Panc1 (cell line): Measurements from ENCODE around the gene PHF2. TPM values are rescaled to one million over a fixed set of nuclear protein-coding genes. Genes with fewer than 3 reads are reported as not detected.

Source experiments
- ATAC-seq: fragments of 200-7000 bp; cut with Tn5 transposase; 2 replicates; pipeline ENCODE4 v1.9.1; 2020; ENCODE audit warnings: mild to moderate bottlenecking, moderate library complexity
- BruUV-seq: library from RNA; stranded (reverse); fragments of 400-500 nt; replicated peaks from 2 replicates; lab custom pipeline; 2021; lab: Mats Ljungman, UMichigan
- CTCF ChIA-PET: fragments of 300-600 bp; sonication (Branson Sonifier 250); formaldehyde crosslinking; loops from one replicate; lab custom pipeline; 2022; ENCODE audit warnings: antibody characterized with exemption; lab: Charles Lee
- POLR2A ChIA-PET: fragments of 300-600 bp; sonication (Branson Sonifier 250); formaldehyde crosslinking; loops from one replicate; lab custom pipeline; 2022; ENCODE audit warnings: antibody characterized with exemption; lab: Charles Lee
- DNase-seq: peaks from one replicate; pipeline ENCODE4 v3.0.0-alpha.2; 2010; ENCODE audit warnings: low read depth, low spot score
- H3K27ac ChIP-seq: 2 replicates; pipeline ENCODE4 v1.5.1; 2011; ENCODE audit warnings: mild to moderate bottlenecking, low read length, inconsistent platforms
- H3K27me3 ChIP-seq: fragments of 200-500 bp; sonication (Bioruptor generic); 2 replicates; pipeline ENCODE4 v1.6.0; 2014; ENCODE audit warnings: low read length, inconsistent platforms; ENCODE audit not compliant: control insufficient read depth, insufficient read depth
- H3K36me3 ChIP-seq: fragments of 200-500 bp; sonication (Bioruptor generic); 2 replicates; pipeline ENCODE4 v1.5.1; 2014; ENCODE audit warnings: inconsistent platforms, mild to moderate bottlenecking, low read length, moderate library complexity; ENCODE audit not compliant: control insufficient read depth, insufficient read depth
- H3K4me1 ChIP-seq: 2 replicates; pipeline ENCODE4 v1.5.1; 2011; ENCODE audit warnings: inconsistent platforms, mild to moderate bottlenecking, low read length, moderate library complexity; ENCODE audit not compliant: control insufficient read depth, insufficient read depth
- H3K4me3 ChIP-seq, 2 experiments: 2 replicates each; pipeline ENCODE4 v1.5.1; 2011 to 2012; ENCODE audit warnings: low read depth in 2 of 2, low read length in 2 of 2, mild to moderate bottlenecking in 2 of 2, inconsistent platforms in 1 of 2, moderate library complexity in 1 of 2
- H3K9me3 ChIP-seq: fragments of 200-500 bp; sonication (Bioruptor generic); 2 replicates; pipeline ENCODE4 v1.5.1; 2014; ENCODE audit warnings: low read depth, mild to moderate bottlenecking, inconsistent platforms, low read length, moderate library complexity; ENCODE audit not compliant: control insufficient read depth, insufficient read depth
- CTCF ChIP-seq: fragments of 450-650 bp; IDR thresholded peaks from 2 replicates; pipeline ENCODE4 v1.5.1; 2017; ENCODE audit warnings: mild to moderate bottlenecking
- POLR2AphosphoS5 ChIP-seq: IDR thresholded peaks from 2 replicates; pipeline ENCODE4 v1.6.1; 2012; ENCODE audit warnings: mild to moderate bottlenecking, low read depth, low read length, moderate library complexity
- REST ChIP-seq, 2 experiments: IDR thresholded peaks; 2 replicates each; pipeline ENCODE4 v1.6.1; 2011 to 2012; ENCODE audit warnings: low read depth in 2 of 2, control low read depth in 1 of 2, low read length in 1 of 2, mild to moderate bottlenecking in 1 of 2, moderate library complexity in 1 of 2; ENCODE audit not compliant: insufficient read depth in 1 of 2
- SIN3A ChIP-seq: IDR thresholded peaks from 2 replicates; pipeline ENCODE4 v1.6.1; 2012; ENCODE audit warnings: low read depth, mild to moderate bottlenecking, low read length, moderate library complexity, borderline replicate concordance; ENCODE audit not compliant: insufficient read depth
- TCF7L2 ChIP-seq: IDR thresholded peaks from 2 replicates; pipeline ENCODE4 v1.6.1; 2011; ENCODE audit warnings: mild to moderate bottlenecking, low read depth, low read length, inconsistent platforms
- in situ Hi-C: cut with HindIII; loops from 2 replicates; pipeline ENCODE4 v1.10.0; 2016; ENCODE audit warnings: low sequenced_read_pairs, low pct_unique_long_range_greater_than_20kb
- intact Hi-C: fragments of 100-400 bp; cut with micrococcal nuclease; formaldehyde crosslinking; loops from one replicate; pipeline ENCODE4 v1.10.0; 2022; ENCODE audit not compliant: unreplicated experiment
- total RNA-seq: library from RNA; stranded (reverse); gene quantifications from one replicate; pipeline ENCODE4 v1.2.1, GENCODE V29; 2021; ENCODE audit not compliant: unreplicated experiment

Gene PHF2
- total RNA-seq, 1 experiment from 2014 or later = 16.6 TPM

- no peak for DNase-seq
- intact Hi-C loops = no loop called here
- Histone ChIP-seq H3K27me3 (no peaks in the 10 kb centered on the region), H3K27ac (no peak overlapping the region), H3K36me3 (no peaks in the 10 kb centered on the region), H3K9me3 (no peaks in the 10 kb centered on the region), H3K4me3 (no peak overlapping the region), H3K4me1 (no peaks in the 10 kb centered on the region)
- CTCF ChIA-PET = no interaction called here
- no peak for TF ChIP-seq POLR2AphosphoS5
- TF ChIP-seq REST (IDR thresholded peaks at IDR 0.05; ENCODE audit: insufficient read depth in 1 of 2, low read depth in 2 of 2, low read length in 1 of 2) = no peak
- no peak for TF ChIP-seq CTCF
- TF ChIP-seq SIN3A = no peak
- TF ChIP-seq TCF7L2 = no peak
- POLR2A ChIA-PET = no interaction called here
- BruUV-seq = no TSS peak
- ATAC-seq = no peak
- in situ Hi-C loops = no loop called here
Measured at GRCh38 chr9:93662016-93662638, 85.7 kb downstream of the PHF2 start.

GRCh38 chr9:93662952-93663572 is 86.7 kb downstream of the PHF2 start:
- ATAC-seq (no peak), DNase-seq (no peak)
- TF ChIP-seq POLR2AphosphoS5 = no peak
- TF ChIP-seq REST (IDR thresholded peaks at IDR 0.05; ENCODE audit: insufficient read depth in 1 of 2, low read depth in 2 of 2, low read length in 1 of 2) = no peak
- TF ChIP-seq CTCF = no peak
- no peak for TF ChIP-seq SIN3A
- TF ChIP-seq TCF7L2 = no peak
- intact Hi-C loops (no loop called here), in situ Hi-C loops (no loop called here)
- ChIA-PET CTCF (no interaction called here), POLR2A (no interaction called here)
- H3K27ac ChIP-seq = no peak overlapping the region
- H3K4me3 ChIP-seq = no peak overlapping the region
- no peaks in the 10 kb centered on the region for H3K27me3 ChIP-seq
- no TSS peak for BruUV-seq
- no peaks in the 10 kb centered on the region for H3K4me1 ChIP-seq
- H3K36me3 ChIP-seq = no peaks in the 10 kb centered on the region
- no peaks in the 10 kb centered on the region for H3K9me3 ChIP-seq
